ENCODE results near the gene SAMD3.
"Not testable (repeated sequence)": the region's sequence is repeated elsewhere in the genome, so short reads cannot be mapped to it uniquely, and the experiment has no call there.

The SAMD3 gene

DNA sequence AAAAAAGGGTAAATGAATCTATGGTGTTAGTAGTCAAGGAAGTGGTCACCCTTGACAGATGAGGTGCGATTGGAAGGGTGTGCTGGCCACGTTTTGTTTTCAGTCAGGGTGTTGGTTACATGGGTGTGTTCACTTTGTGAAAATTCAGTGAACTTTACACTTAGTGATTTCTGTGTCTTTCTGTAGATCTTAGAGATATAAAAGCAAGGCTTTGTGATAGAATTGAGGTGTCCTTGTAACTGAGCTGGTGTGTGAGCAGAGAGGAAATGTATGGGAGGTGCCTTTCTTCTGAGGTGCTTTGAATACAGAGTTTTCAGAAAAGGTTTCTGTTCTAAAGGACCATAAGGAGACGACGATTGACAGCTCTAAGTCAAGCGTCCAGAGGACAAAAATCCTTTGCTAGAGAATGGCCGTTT is 90.5 kb downstream of the SAMD3 start:
- DNase-seq (ENCODE audit: low spot score), result no peak

DNA sequence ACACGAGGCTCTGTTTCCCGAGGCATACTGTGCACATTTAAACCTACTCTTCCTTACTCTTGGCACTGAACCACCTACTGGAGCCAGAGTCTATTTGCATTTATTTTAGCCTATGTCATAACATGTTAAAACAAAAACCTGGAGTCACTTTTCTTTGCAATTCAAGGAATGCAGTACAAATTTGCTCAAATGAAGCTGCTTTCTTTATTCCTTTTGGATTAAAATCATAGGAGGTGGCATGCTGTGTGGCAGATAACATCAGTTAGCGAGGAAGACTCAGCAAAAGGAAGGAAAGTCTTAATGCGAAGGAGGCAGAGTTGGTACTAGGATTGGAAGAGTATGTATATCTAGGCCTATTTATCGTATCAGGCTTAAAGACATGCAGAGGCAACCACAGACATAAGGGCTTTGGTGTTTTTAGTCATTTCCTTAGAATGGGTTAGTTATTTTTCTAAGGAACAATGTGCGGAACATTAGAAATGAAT is 92.9 kb downstream of the SAMD3 start:
- no peak for DNase-seq (ENCODE audit: low spot score)

DNA sequence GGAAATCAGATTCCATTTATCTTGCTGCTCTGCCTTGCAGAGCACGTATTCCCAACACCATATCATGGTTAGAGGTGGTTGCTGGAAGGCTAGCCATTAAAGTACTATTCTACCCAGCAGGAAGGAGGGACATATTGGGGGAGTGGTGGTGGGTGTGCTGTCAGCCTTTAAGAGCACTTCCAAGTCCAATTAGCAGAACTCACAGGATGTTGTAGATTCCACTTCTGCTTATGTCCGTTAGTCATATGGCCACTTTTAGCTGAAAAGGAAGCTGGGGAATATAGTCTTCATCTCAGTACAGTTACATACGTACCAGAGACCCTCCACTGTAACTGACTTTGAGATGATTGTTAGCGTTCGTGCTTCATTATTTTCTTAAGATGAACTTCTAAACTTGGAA is 94.4 kb downstream of the SAMD3 start:
- DNase-seq (ENCODE audit: low spot score), result no peak

DNA sequence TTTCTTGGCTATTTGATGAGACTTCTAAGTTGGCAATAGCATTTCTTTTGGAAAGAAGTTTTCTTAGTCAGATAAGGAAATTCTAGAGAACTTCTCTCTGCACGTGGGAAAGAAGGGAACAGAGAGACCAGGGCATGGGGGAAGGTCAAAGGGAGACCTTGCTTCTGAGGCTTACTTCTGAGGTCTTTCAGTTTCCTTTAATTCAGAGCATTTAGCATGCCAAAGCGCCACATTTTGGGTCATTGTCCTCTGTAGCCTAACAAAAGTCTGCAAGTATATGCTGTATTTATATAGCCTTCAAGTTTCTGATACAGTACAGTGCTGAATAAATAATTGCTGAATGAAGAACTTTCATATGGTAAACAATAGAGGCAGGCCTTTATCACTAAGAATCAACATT is 95.6 kb downstream of the SAMD3 start:
- no peak for DNase-seq (ENCODE audit: low spot score)

DNA sequence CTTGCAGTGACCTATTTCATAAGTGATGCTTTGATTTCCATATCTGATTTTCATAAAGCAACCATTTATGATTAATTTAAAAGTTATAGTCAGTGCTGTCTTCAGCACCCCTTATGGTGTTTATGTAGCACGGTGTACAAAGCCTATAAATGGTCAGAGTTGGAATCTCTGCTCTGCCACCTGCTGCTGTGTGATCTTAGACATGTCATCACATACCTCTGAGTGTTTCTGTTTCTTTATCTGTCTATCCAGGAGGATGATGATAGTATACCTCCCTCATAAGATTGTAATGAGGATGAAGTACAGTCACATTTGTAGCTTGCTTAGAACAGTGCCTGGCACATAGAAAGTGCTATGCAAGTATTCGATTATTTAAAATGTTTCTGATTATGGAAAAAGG is 100.5 kb downstream of the SAMD3 start:
- DNase-seq (ENCODE audit: low spot score), result no peak

DNA sequence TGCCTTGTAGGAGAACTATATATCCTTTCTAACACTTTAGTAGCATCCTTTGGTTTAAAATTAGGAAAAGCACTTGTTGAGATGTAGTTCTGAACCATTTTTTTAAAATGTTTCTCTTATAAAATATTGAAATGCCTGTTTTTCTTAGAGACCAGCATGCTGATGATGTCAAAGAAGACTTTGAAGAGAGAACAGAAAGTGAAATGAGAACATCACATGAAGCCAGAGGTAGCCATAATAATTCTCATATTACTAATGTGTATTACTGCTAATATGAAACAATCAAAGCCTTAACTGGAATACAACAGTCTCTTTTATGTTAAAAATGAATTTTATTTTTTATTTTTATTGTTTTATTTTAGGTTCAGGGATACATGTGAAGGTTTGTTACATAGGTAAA is 102.0 kb downstream of the SAMD3 start:
- DNase-seq (ENCODE audit: low spot score), result no peak

DNA sequence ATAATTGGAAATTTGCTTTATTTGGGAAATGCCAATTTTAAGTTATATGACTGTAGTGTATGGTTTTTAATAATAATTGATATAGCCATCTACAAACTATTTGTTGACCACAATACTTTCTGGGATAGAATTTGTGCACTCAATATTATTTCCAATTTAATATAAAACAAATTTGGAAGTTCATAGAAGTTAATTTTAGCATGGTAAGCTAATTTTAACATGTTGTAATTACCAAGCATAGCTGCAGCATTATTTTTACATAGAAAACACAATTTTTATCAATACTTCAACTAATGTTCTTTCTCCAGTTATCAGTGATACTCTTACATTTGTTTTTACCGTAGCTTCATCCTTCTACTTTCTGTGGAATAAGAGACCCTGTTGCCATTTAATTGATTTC is 103.5 kb downstream of the SAMD3 start:
- no peak for DNase-seq (ENCODE audit: low spot score)

DNA sequence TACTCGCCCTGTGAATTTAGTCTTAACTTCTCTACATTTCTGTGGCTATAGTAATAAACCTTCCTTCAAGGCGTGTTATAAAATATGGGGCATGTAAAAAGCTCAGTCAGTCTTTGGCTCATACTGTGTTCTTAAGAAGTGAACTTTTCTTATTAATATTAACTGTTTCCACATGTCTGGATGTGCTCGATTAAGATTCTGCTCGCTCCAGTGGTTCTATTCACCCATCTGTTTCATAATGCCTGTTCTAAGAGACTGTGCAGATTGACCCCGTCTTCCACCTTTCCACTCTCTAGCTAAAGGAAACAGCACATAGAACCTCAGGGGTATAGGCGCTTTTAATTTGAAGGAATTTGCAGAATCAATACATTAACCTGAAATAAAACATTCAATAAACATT is 104.5 kb downstream of the SAMD3 start:
- no peak for DNase-seq (ENCODE audit: low spot score)

DNA sequence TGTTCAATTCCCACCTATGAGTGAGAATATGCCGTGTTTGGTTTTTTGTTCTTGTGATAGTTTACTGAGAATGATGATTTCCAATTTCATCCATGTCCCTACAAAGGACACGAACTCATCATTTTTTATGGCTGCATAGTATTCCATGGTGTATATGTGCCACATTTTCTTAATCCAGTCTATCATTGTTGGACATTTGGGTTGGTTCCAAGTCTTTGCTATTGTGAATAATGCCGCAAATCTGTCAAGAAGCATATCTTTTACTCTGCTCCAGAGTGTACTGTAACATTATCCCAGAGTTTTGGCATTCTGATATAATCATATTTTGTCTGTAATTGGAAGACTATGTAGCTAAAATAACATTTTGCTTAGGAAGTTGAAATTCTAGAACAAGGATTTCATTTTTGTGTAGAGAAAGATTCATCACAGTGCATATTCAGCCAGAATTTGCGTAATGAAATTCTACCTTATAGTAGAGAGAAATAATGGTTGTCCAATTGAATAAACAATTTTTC is 105.5 kb downstream of the SAMD3 start:
- not testable (repeated sequence) for DNase-seq (ENCODE audit: low spot score)

DNA sequence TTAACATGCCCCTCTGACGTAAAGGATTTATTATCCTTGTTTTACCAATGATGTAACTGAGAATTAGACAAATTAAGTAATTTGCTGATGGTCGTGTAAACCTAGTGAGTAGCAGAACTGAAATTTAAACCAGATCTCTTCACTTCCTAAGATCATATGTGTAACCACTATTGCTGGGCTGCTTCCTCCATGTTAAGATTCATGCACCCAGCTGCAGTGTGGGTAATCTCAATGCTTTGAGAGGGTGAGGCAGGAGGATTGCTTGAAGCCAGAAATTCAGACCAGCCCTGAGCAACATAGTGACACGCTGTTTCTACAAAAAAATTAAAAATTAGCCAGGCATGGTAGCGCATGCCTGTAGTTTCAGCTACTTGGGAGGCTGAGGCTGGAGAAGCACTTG is 106.5 kb downstream of the SAMD3 start:
- no peak for DNase-seq (ENCODE audit: low spot score)

DNA sequence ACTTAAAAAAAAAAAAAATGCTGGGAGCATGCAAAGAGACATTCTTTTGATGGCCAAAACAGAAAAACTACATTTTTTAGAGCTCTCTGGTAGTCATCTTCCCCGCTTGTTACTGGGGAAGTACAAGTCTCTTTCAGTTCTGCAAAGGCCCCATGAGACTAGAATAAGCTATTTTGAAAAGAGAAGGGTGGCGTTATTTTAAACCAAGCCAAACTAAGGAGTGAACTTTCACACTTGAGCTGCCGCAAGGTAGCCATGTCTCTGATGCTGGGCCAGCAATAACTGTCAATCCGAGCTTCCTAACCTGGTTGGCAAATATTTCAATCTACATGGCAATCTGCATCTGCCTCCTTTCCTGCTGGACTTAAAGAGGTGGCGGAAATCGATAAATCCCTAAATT is 107.7 kb downstream of the SAMD3 start:
- DNase-seq (ENCODE audit: low spot score), result no peak

DNA sequence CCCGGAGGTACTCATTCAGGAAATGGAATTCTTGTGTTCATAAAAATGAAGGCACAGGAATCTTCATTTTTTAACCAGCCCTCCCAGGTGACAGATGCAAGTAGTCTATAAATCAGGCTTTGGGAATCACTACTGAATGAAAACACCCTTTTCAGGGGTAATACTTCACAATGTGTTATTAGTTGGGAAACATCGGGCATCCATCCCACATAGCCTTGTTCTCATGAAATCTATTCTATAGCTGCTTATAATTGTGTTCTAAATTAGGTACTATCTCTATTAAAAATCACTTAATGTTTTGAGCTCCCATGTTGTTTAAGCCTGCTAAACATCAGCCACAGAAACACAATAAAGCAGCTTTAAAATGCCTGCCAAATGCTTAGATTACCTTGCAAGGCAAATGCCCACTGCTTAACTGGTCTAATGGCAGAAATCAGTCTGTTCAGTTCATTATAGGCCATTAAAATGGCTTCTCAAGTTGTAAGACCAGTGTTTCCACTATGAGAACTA is 109.5 kb downstream of the SAMD3 start:
- DNase-seq (ENCODE audit: low spot score), result no peak

DNA sequence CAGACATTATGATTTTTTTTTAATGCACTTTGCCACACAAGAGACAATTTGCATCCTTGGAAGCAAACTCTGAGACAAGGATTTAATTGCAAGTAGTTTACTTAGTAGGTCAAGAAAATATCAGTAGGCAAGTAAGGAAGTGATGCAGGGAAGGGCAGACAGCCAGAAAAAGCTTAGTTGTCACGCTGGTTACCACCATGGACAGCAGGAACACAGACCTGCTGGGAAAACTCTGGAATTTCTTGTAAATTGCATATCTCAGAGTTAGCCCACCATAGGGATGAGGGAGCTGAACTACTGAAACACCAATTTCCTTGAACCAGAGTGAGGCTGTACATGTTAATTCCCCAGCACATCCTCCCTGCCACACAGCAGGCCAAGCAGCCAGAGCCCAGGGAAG is 111.7 kb downstream of the SAMD3 start:
- DNase-seq (ENCODE audit: low spot score), result no peak

DNA sequence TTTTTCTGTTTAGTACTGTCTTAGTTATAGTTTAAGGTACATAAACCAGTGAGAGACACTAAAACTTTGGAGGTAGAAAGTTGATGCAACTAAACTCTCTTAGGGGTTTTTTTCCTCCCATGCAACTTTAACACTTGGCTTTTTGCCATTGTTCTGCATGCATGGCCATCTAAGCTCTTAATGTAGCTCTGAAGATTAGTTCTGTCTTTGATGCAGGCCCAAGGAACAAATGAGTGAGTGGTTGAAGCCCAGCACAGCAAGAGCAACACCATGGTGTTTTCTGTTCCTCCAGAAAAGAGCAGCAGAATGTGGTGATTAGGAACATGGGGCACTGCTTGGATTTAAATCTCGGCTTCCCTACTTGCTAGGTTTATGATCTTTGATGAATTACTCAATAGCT is 115.0 kb downstream of the SAMD3 start:
- no peak for DNase-seq (ENCODE audit: low spot score)

DNA sequence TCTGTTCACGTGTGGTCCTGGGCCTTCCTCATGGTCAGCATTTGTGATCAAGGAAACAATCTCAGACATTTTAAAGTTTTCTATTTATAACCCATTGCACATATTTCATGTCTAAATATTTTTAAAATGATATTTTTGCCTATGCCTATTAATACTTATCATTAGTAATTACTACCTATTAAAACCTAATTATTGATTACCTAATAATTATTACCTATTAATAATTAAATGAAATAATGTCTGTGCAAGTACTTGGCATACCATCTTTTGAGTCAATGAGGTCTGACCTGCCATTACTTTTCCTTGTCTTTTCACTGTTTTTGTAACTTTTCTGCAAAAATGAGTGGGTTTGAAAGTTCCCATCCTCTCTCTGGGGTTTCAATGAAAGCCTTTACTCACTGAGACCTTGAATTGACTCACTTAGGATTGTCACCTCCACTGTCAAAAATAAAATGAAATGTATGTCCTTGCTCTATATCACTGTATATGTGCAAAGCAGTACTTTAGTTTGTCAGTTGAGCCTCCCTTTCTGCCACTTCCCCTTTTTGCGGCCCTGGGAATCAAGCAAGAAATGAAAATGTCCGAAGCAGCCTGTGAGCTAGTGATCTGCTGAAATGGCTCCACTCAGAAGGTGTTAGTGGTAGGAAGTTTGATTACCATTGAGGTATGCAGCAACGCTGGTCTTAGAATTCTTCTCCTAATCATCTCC is 116.6 kb downstream of the SAMD3 start:
- no peak for DNase-seq (ENCODE audit: low spot score)

DNA sequence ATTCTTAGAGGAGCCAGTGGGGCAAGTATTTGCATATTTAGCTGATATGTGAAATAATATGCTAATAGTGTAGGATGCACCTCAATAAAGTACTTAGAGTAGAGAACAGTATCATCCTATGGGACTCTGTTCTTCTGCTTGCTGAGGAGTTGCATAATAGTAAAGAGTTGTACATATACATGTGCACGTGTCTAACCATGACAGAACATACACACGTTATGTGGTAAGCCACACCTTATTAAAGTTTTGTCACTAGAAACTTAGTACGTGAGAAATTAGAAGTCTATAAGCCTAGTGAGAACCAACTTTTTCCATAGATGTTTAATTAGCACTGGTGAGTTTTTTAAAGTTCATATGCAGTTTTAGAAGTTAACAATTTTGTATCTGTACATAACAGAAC is 123.6 kb downstream of the SAMD3 start:
- no peak for DNase-seq (ENCODE audit: low spot score)

DNA sequence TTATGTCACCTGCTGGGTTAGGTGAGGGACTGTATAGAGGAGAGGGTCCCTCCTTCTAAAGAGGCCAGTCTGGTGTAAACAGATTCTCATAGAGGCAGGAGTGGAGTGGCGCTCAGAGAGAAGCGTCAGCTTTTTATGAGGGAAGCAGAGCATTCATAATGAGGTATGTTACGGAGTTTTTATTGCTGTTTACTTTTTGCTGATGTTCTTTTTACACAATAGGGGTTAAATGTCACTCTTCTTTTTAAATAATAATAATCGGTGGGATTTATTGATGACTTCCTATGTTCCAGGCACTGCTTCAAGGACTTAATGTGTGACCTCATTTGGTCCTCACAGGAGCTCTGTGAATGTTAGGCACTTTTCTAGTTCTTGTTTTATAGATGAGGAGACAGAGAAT is 124.4 kb downstream of the SAMD3 start:
- DNase-seq (ENCODE audit: low spot score), result no peak

Measured in cerebellar cortex (tissue), 1 donor.